Spleen (tissue), 7 donors: ENCODE results near the gene HNRNPUL1.

Experiments
- POLR2A ChIP-seq, 3 donors: fragments of 450-650 bp; IDR thresholded peaks; one replicate each; pipeline ENCODE4 v1.5.1; 2017; ENCODE audit warnings: antibody characterized with exemption in 3 of 3, mild to moderate bottlenecking in 1 of 3
- TF ChIP-seq, protein P1 (sequence below), 11 experiments: fragments of 200-600 bp in 7 of 11; fragments of 450-650 bp in 4 of 11; sonication (generic) in 4 of 11; IDR thresholded peaks in 8 of 11; conservative IDR thresholded peaks in 3 of 11; 1 replicate in 7 of 11; 2 replicates in 4 of 11; pipeline versions ENCODE4 v1.4.0 to v1.8.0; 2016 to 2021; ENCODE audit warnings: antibody characterized with exemption in 11 of 11, inconsistent platforms in 4 of 11, mild to moderate bottlenecking in 1 of 11
- donor health status: DM: no; HTN: no; CAD: no; lungs with moderate emphysema.
- donor health status: DM: no; HTN: no; CAD: no.
- donor health status: DM: no; HTN: no; CAD: no.

DNA sequence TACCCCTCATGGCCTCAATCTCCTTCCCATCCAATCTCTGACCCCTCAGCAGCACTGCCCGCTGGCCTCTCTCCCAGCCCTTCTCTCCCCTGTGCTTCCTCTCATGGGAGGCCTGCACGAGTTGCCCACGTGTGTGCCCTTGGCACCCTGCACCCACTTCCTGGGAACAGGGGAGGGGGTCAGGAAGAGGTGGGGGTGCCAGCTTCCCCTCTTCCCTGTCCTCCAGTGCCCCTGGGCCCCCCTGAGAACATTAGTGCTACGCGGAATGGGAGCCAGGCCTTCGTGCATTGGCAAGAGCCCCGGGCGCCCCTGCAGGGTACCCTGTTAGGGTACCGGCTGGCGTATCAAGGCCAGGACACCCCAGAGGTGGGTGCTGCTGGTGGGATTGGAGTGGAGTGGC is 25.9 kb upstream of the HNRNPUL1 start:
- no peak for TF ChIP-seq POLR2A (IDR thresholded peaks at IDR 0.05)
- TF ChIP-seq, protein P1, sequence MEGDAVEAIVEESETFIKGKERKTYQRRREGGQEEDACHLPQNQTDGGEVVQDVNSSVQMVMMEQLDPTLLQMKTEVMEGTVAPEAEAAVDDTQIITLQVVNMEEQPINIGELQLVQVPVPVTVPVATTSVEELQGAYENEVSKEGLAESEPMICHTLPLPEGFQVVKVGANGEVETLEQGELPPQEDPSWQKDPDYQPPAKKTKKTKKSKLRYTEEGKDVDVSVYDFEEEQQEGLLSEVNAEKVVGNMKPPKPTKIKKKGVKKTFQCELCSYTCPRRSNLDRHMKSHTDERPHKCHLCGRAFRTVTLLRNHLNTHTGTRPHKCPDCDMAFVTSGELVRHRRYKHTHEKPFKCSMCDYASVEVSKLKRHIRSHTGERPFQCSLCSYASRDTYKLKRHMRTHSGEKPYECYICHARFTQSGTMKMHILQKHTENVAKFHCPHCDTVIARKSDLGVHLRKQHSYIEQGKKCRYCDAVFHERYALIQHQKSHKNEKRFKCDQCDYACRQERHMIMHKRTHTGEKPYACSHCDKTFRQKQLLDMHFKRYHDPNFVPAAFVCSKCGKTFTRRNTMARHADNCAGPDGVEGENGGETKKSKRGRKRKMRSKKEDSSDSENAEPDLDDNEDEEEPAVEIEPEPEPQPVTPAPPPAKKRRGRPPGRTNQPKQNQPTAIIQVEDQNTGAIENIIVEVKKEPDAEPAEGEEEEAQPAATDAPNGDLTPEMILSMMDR (IDR thresholded peaks at IDR 0.05 in 8 of 11, conservative IDR thresholded peaks at IDR 0.05 in 3 of 11): no peak
